PFSK-1 (cell line): ENCODE data around the gene ARRDC1.

Source experiments
- FOXP2 ChIP-seq: optimal IDR thresholded peaks from 2 replicates; pipeline ENCODE3; 2011; ENCODE audit warnings: borderline replicate concordance, control low read depth, inconsistent platforms; ENCODE audit not compliant: insufficient read depth; ENCODE audit errors: extremely low read length, extremely low read depth
- POLR2AphosphoS5 ChIP-seq: IDR thresholded peaks from 2 replicates; pipeline ENCODE4 v1.6.1; 2012; ENCODE audit warnings: low read depth, mild to moderate bottlenecking, control low read depth, low read length, moderate library complexity
- REST ChIP-seq, 2 experiments: IDR thresholded peaks; 2 replicates each; pipeline versions ENCODE4 v1.6.1 to v1.8.0; 2011 to 2012; ENCODE audit warnings: low read depth in 2 of 2, low read length in 2 of 2, control low read depth in 1 of 2, inconsistent platforms in 1 of 2, mild to moderate bottlenecking in 1 of 2, moderate library complexity in 1 of 2; ENCODE audit not compliant: insufficient read depth in 1 of 2
- SIN3A ChIP-seq: IDR thresholded peaks from 2 replicates; pipeline ENCODE4 v1.6.1; 2012; ENCODE audit warnings: mild to moderate bottlenecking, low read length, moderate library complexity, borderline replicate concordance; ENCODE audit not compliant: insufficient read depth
- TAF1 ChIP-seq: IDR thresholded peaks from 2 replicates; pipeline ENCODE4 v1.6.1; 2012; ENCODE audit warnings: low read length, control low read depth, borderline replicate concordance; ENCODE audit not compliant: insufficient read depth

Gene ARRDC1

GRCh38 chr9:137639303-137640051 is 34.0 kb downstream of the ARRDC1 start:
- no peak for TF ChIP-seq SIN3A
- no peak for TF ChIP-seq TAF1
- TF ChIP-seq REST (IDR thresholded peaks at IDR 0.05; ENCODE audit: insufficient read depth in 1 of 2, low read depth in 2 of 2, low read length in 2 of 2), result no peak
- TF ChIP-seq POLR2AphosphoS5, result no peak
- TF ChIP-seq FOXP2, result no peak

GRCh38 chr9:137640862-137641261 is 35.4 kb downstream of the ARRDC1 start:
- no peak for TF ChIP-seq POLR2AphosphoS5
- TF ChIP-seq TAF1, result no peak
- no peak for TF ChIP-seq SIN3A
- TF ChIP-seq FOXP2, result no peak
- no peak for TF ChIP-seq REST (IDR thresholded peaks at IDR 0.05; ENCODE audit: insufficient read depth in 1 of 2, low read depth in 2 of 2, low read length in 2 of 2)

- TF ChIP-seq FOXP2 (no peak), SIN3A (no peak), REST (IDR thresholded peaks at IDR 0.05; ENCODE audit: insufficient read depth in 1 of 2, low read depth in 2 of 2, low read length in 2 of 2) (no peak), TAF1 (no peak), POLR2AphosphoS5 (no peak)
Measured at GRCh38 chr9:137642118-137642601, 36.7 kb downstream of the ARRDC1 start.

GRCh38 chr9:137642892-137643291 is 37.4 kb downstream of the ARRDC1 start:
- TF ChIP-seq SIN3A (no peak), FOXP2 (no peak), REST (IDR thresholded peaks at IDR 0.05; ENCODE audit: insufficient read depth in 1 of 2, low read depth in 2 of 2, low read length in 2 of 2) (no peak), TAF1 (no peak), POLR2AphosphoS5 (no peak)
